ENCODE results near the gene KRTAP4-12. TPM values are rescaled to one million over a fixed set of nuclear protein-coding genes. Genes with fewer than 3 reads are reported as not detected.
"Not testable (repeated sequence)": the region's sequence is repeated elsewhere in the genome, so short reads cannot be mapped to it uniquely, and the experiment has no call there.

The KRTAP4-12 gene
- total RNA-seq, 1 experiment from 2014 or later = not detected

- CTCF ChIA-PET = no interaction called here
- POLR2A ChIA-PET = no interaction called here
Observed at GRCh38 chr17:41096055-41096454, 27.9 kb downstream of the KRTAP4-12 start.

GRCh38 chr17:41088760-41089352 is 35.1 kb downstream of the KRTAP4-12 start:
- POLR2A ChIA-PET; intact Hi-C loops (cut with micrococcal nuclease); H3K4me2 ChIP-seq (ENCODE audit: low read length); DNase-seq (ENCODE audit: low read depth, low spot score); H3K9ac ChIP-seq (ENCODE audit: low read length); H3K27ac ChIP-seq (ENCODE audit: low read depth, low read length); H4K20me1 ChIP-seq (ENCODE audit: insufficient read depth); RAD21 ChIA-PET (ENCODE audit: low non-redundant PET in 1 of 2, low total read pairs in 2 of 2, uncharacterized antibody in 2 of 2, unreplicated experiment in 2 of 2); H3K9me3 ChIP-seq (ENCODE audit: control insufficient read depth in 1 of 2, insufficient read depth in 1 of 2, low read depth in 1 of 2, low read length in 2 of 2); H2AFZ ChIP-seq (ENCODE audit: low read depth, low read length, poor library complexity, severe bottlenecking); CTCF ChIA-PET; BruUV-seq (replicated peaks); H3K27me3 ChIP-seq (ENCODE audit: insufficient read depth, low read length); H3K9me2 ChIP-seq (ENCODE audit: insufficient read depth); H3K36me3 ChIP-seq (ENCODE audit: control insufficient read depth in 1 of 2, insufficient read depth in 2 of 2, low read length in 2 of 2); ATAC-seq; H3K4me3 ChIP-seq (replicated peaks in 1 of 2; ENCODE audit: low read depth in 1 of 2, low read length in 2 of 2): not testable (repeated sequence)
- peaks cover 12% of the 10 kb centered on the region for H3K79me2 ChIP-seq (ENCODE audit: insufficient read depth, low read length)
- H3K4me1 ChIP-seq (ENCODE audit: control insufficient read depth in 1 of 2, insufficient read depth in 2 of 2, low read length in 2 of 2) = peaks cover 10 to 16% of the 10 kb centered on the region in 2 experiments

More at GRCh38 chr17:41096055-41096454, 27.9 kb downstream of the KRTAP4-12 start:
- ATAC-seq (no peak), DNase-seq (ENCODE audit: low read depth, low spot score) (no peak)
- Histone ChIP-seq H3K9ac (ENCODE audit: low read length) (no peak overlapping the region), H2AFZ (ENCODE audit: low read depth, low read length, poor library complexity, severe bottlenecking) (no peak overlapping the region), H3K4me3 (replicated peaks in 1 of 2; ENCODE audit: low read depth in 1 of 2, low read length in 2 of 2) (no peak overlapping the region), H4K20me1 (ENCODE audit: insufficient read depth) (no peaks in the 10 kb centered on the region), H3K36me3 (ENCODE audit: control insufficient read depth in 1 of 2, insufficient read depth in 2 of 2, low read length in 2 of 2) (peaks cover 0 to 4% of the 10 kb centered on the region in 2 experiments; a peak in 1 of 4 replicates), H3K27me3 (ENCODE audit: insufficient read depth, low read length) (no peaks in the 10 kb centered on the region), H3K79me2 (ENCODE audit: insufficient read depth, low read length) (no peaks in the 10 kb centered on the region), H3K9me2 (ENCODE audit: insufficient read depth) (no peaks in the 10 kb centered on the region), H3K4me2 (ENCODE audit: low read length) (no peak overlapping the region), H3K4me1 (ENCODE audit: control insufficient read depth in 1 of 2, insufficient read depth in 2 of 2, low read length in 2 of 2) (peaks cover 0 to 11% of the 10 kb centered on the region in 2 experiments; a peak in 1 of 4 replicates), H3K9me3 (ENCODE audit: control insufficient read depth in 1 of 2, insufficient read depth in 1 of 2, low read depth in 1 of 2, low read length in 2 of 2) (peaks cover 0 to 5% of the 10 kb centered on the region in 2 experiments; a peak in 1 of 4 replicates), H3K27ac (ENCODE audit: low read depth, low read length) (no peak overlapping the region)
- TF ChIP-seq EZH2 (IDR thresholded peaks at IDR 0.05) (no peak), FOSL1 (IDR thresholded peaks at IDR 0.05; ENCODE audit: low read depth) (no peak)
- RAD21 ChIA-PET (ENCODE audit: low non-redundant PET in 1 of 2, low total read pairs in 2 of 2, uncharacterized antibody in 2 of 2, unreplicated experiment in 2 of 2) = no interaction called here
- no TSS peak for BruUV-seq (replicated peaks)
- intact Hi-C loops (cut with micrococcal nuclease) = no loop called here
